ENCODE results near the gene ABCG1. TPM values are rescaled to one million over a fixed set of nuclear protein-coding genes. Genes with fewer than 3 reads are reported as not detected.

ABCG1 gene
- 1.0 and 3.3 TPM in 2 replicates for total RNA-seq

DNA sequence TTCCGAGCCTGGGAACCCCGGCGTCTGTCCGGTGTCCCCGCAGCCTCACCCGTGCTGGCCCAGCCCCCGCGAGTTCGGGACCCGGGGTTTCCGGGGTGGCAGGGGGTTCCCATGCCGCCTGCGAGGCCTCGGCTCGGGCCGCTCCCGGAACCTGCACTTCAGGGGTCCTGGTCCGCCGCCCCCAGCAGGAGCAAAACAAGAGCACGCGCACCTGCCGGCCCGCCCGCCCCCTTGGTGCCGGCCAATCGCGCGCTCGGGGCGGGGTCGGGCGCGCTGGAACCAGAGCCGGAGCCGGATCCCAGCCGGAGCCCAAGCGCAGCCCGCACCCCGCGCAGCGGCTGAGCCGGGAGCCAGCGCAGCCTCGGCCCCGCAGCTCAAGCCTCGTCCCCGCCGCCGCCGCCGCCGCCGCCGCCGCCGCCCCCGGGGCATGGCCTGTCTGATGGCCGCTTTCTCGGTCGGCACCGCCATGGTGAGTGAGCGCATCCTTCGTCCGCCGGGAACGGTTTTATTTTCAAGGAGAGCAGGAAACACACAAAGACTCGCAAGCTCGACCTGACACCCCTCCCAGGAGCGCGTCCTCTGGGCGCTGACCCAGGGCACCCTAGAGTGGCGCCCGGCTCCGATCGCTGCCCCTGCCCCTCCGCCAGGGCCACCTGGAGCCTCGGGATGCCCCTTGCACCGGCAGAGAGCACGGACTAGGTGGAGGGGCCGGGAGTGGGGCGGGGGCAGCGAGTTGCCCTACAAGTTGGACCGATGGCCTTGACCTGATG is at the start of gene ABCG1:
Gene ABCG1, plus strand, starts transcription at position 305 of the 770 bp plus-strand sequence. Its CDS starts 123 bp downstream, at position 428.

DNA sequence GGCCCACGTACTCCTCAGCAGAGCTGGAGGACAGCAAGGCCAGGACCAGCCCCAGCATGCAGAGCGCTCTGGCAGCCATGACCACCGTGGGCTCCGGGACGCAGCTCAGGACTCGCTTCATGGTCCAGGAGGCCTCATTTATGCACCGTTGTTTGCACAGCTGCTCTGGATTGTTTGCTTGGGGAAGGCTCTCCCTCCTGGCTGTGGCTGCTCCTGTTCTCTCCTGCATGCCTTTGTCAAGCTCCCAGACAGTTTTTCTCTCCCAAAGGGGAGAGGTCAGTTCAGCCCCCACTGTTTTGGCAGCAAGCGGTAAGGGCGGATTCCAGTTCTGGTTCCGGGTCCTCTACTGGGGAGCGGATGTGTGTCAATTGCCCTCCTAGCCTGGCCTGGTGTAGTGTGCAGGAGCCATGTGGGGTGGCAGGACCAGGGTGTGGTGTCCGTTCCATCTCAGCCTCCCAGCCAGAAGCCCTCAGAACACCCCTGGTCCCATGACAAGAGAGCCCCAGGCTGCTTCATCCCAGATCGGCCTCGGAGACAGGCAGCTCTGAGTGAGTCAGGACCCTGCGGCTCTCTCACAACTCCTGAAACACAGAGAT is 96.5 kb downstream of the ABCG1 start, which contains the start of gene TFF3:
Gene TFF3, minus strand, starts transcription at position 114 of the 596 bp plus-strand sequence. Its CDS starts 35 bp downstream, at position 79.

Other genes starting within 250 kb of the ABCG1 start
- 8.2 and 10.1 TPM in 2 replicates for gene ZBTB21, start 208.8 kb upstream of the ABCG1 start, total RNA-seq
- gene UMODL1, start 147.8 kb upstream of the ABCG1 start, total RNA-seq = 0.03 TPM in 1 of 2 replicates, not detected in the other
- not detected in 2 replicates for gene TFF3, start 96.3 kb downstream of the ABCG1 start, total RNA-seq
- gene TFF2, start 131.9 kb downstream of the ABCG1 start, total RNA-seq = not detected in 2 replicates
- not detected in 2 replicates for gene TFF1, start 147.4 kb downstream of the ABCG1 start, total RNA-seq
- not detected in 2 replicates for gene TMPRSS3, start 176.9 kb downstream of the ABCG1 start, total RNA-seq
- not detected in 2 replicates for gene UBASH3A, start 184.8 kb downstream of the ABCG1 start, total RNA-seq

Measured in smooth muscle cell of the pulmonary artery (primary cell).